NCI-H446 (cell line): ENCODE data around the gene ABCA2.
"Not testable (repeated sequence)": the region's sequence is repeated elsewhere in the genome, so short reads cannot be mapped to it uniquely, and the experiment has no call there.

ENCODE experiments used
- DNase-seq, 2 experiments: peaks; one replicate each; lab custom pipeline; 2025; lab: John Stamatoyannopoulos, UW

ABCA2 gene

DNA sequence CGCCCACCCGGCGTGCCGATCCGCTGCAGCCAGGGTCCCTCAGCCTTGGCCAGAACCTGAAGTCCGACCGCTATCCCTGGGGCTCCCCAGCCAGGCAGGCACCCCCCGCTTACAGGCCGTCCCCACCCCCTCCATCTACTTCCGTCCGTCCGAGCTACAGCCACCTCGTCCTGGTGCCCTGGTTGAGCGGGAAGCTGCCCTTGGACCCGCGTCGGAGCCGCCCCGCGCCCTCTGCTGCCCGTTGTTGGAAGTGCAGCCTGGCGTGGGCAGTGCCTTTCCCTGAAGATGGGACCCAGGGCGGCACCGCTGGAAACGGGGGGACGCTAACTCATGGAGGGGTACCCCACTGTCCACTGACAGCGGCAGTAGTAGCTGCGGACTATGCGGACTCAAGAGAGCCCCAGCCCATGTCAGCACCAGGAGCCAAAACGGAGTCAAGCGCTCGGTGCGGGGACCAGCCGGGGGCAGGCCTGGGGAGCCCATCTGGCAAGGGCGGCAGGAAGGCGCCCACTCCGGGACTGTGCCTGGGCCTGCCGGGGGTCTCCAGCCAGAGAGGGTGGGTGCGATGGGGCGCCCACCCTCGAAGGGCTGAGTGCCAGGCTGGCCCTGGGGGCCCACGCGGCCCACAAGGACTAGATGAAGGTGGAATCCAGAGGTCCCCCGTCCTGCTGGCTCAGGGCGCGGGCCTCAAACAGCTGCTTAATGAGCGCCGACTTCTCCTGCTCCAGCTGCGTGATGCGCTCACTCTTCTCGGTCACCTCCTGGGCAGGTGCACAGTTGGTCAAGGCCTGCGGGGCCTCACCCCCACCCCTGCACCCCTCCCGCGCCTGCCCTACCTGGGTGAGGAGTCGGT, 36.2 kb upstream of the ABCA2 start:
- peak in 1 of 2 experiments; percentile 10 for DNase-seq

GRCh38 chr9:137063311-137064026, 35.4 kb upstream of the ABCA2 start:
- DNase-seq: no peak

GRCh38 chr9:137062798-137063197, 34.8 kb upstream of the ABCA2 start:
- DNase-seq: not testable (repeated sequence)

GRCh38 chr9:137062384-137062783, 34.3 kb upstream of the ABCA2 start:
- DNase-seq: no peak

GRCh38 chr9:137058521-137059234, 30.6 kb upstream of the ABCA2 start:
- no peak for DNase-seq

DNA sequence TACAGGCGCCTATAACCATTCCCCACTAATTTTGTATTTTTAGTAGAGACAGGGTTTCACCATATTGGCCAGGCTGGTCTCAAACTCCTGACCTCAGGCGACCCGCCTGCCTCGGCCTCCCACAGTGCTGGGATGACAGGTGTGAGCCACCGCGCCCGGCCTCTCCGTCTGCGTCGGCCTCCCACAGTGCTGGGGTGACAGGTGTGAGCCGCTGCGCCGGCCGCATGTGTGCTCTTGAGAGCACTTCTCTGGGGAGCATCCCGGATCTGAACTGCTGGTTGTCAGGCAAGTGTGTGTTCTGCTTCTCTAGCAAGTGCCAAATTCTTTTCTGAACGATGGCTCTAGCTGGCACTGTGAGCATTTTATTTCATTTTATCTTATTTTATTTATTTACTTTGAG, 29.5 kb upstream of the ABCA2 start:
- peak in 1 of 2 experiments; percentile 57 for DNase-seq

DNA sequence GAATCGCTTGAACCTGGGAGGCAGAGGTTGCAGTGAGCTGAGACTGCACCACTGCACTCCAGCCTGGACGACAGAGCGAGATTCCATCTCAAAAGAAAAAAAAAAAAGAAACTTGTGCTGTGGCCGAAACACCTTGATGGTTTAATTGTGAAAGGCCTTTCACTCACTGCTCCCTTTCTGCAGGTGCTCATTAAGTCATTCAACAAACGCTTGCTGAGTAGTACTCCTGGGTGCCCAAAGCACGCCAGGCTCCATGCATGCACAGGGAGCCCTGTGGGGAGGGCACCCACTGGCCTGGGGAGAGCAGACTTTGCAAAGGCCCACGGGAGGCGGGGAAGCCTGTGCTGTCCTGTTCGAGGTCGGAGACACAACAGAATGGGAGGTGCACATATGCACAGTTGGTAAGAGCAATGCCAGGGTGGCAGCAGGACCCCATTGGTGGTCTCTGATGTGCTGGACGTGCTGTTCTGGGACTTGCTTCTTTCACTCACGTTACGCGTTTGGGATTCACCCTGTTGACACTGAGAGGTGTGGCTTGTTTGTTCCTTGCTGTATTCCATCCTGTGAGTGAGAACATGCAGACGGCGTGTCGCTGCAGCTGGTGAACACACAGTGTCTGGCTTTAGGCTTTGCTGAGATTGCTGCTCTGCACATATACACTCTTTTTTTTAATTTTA, 28.8 kb upstream of the ABCA2 start:
- no peak for DNase-seq

GRCh38 chr9:137055385-137056364, 27.6 kb upstream of the ABCA2 start:
- DNase-seq: peak; percentile 63 to 86

GRCh38 chr9:137054932-137055384, 26.9 kb upstream of the ABCA2 start:
- DNase-seq: no peak

DNA sequence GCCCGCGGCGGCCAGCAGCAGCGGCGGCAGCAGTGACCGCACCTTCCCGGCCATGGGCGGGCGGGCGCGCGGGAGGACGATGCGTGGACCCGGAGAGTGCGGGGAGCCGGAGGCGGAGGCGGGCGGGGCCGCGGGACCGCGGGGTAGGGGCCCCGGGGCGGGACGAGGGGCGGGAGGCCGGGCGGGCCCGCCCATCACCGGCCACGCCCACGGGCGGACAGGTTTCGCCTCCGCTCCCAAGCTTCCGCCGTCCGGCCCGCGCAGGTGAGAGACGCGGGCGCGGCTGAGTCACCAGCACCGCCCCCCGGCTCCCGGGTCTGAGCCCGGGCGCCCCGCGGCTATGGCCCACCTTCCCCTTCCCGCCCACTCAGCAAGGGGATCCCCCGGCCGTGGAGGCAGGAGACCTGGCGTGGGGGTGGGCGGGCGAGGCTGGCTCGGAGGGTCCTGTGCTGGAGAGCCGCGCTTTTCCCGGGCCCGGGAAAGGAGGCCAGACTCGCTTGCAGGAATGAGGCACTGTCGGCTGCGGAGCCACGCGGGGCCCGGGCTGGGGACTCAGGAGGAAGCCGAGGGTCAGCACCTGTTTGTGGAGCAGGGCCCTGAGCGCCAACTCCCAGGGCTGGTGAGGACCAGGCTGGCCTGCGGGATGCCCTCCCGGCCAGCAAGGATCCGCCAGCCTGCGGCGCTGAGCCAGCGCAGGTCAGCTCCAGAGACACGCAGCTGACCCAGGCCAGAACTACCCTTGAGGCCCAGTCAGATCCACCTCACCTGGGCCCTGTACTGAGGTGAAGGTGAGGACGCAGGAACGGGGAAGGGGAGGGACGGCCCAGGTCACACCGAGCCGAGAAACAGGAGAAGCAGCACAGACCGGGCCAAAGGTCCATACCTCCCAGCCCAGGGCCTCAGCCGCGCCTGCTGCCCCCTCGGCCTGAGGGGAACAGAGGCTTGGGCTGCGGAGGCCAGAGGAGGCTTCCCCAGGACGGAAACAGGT, 26.2 kb upstream of the ABCA2 start, which contains the start of gene ENTPD2:
Gene ENTPD2, minus strand, starts transcription at position 118 of the 988 bp plus-strand sequence. Its CDS starts 64 bp downstream, at position 54.
- no peak for DNase-seq

DNA sequence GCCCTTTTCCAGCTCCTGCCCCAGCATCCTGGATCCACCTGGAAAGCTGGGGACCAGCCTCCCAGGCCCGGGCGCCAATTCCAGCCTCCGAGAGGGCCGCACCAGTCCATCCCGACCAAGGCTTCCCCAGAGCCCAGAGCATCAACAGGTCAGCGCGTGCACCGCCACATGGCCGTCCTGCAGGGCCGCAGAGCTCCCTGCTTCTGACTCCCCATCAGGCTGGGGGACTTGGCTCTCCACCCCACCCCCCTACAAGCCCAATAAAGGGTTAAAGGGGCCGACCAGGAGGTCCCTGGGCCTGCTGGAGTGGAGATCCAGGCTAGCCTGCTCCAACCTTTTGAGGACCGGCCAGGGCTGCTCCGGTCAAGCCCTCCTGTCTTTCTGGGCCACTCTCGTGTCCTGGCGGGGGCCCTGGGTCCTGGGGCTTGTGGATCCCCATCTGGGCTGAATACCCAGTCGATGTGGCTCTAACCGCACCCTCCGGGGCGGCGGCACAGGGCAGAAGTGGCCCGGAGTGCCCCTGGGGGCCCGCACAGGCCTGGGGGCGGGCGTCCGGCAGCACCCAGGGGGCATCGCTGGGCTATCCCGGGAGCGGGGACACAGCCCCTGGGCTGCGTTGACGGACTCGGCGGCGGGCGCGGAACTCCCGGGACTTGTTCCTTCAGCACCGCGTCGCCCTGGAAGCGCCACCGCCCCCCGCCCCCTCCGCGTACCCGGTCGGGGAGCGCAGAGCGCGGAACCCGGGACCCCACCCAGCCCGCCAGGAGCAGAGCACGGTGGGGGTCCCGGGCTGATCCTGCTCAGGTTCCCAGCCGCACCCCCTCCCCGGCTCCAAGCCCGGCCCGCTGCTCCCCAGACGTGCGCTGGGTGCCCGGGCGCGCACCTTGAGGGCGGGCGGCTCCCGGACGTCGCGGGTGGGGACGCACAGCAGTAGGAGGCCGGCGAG, 25.2 kb upstream of the ABCA2 start:
- no peak for DNase-seq

DNA sequence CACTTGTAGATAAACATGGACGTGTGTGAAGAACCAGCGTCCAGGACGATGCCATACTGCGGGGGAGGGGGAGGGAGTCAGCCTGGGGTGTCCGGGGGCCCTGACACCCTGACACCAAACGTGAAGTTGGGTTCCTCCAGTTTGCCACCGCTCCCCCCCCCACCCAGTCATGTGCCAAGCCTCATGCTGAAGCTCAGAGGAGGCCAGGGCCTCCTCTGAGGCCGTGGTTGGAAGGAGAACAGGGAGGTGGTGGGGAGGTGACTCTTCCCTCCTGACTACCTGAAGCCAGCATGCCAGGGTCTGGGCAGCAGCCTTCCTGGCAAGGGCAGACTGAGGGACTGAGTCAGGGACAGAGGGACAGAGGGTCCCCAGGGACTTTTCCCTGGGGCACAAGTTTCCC, 24.3 kb upstream of the ABCA2 start:
- DNase-seq: no peak

GRCh38 chr9:137051145-137051724, 23.2 kb upstream of the ABCA2 start:
- no peak for DNase-seq

DNA sequence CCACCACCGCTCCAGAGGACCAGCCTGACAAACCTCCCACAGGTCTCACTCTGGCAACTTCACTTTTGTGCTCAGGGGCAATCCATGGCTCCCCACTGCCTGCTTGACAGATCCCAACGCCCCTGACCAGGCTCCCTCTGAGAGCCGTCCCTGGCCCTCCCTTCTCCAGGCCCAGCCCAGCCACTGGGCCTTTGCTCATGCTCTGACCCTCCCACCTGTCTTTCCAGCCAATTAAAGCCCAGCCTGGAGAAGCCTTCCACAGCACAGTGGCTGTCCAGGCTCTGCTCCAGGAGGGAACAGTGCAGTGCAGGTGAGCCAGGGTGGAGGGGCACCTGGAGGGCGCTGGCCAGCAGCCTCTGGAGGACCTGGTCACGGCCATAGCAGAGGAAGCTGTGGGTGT, 22.5 kb upstream of the ABCA2 start:
- no peak for DNase-seq

GRCh38 chr9:137049544-137050449, 21.8 kb upstream of the ABCA2 start:
- peak in 1 of 2 experiments; percentile 20 for DNase-seq

- peak in 1 of 2 experiments; percentile 22 for DNase-seq
Measured at GRCh38 chr9:137048655-137049543, 20.9 kb upstream of the ABCA2 start.
